Nucleus accumbens (tissue), 56 donors: ENCODE data around the gene ARL5C.
"Not testable (repeated sequence)": the region's sequence is repeated elsewhere in the genome, so short reads cannot be mapped to it uniquely, and the experiment has no call there.

ENCODE experiments used
- DNase-seq, 56 donors: peaks; one replicate each; lab custom pipeline; 2025; lab: John Stamatoyannopoulos, UW

Gene ARL5C

DNA sequence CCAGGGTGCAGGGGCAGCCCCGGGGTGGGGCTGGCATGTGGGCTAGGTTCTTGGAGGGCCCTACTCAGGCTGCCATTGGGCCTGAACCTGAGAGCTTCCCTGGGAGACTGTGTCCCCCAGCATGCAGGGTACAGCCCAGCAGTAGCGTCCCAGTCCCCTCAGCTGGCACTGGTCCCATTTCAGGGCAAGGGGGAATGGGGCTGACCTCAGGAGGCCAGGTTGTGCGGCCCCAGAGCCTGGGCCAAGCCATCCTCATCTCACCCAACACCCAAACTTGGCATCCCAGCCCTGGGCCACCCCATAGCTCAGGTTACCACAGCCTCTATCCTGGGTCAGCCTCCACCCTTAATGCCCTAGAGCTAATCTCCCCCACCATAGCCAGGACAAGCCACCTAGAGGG, 20.8 kb downstream of the ARL5C start:
- DNase-seq: no peak

DNA sequence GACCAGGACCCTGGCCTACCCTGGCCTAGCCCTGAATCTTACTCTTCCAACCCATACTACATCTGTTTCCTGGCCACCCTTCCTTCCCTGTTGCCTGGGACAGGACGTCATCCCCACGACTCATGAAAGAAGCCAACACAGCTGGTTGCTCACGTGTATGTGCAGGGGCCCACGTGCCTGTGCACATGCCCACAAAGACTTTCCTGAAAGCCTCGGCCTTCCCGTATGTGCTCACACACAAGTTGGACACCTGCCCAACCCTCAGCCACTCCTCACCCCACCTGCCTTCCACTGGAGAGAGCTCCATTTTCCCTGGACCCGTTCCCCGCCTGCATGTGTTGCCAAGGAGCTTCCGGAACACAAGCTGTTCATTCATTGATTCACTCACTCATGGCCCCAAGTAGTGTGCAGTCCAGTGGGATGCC, 21.5 kb downstream of the ARL5C start:
- peak in 8 of 56 donors; percentile 13 to 43 (median 30) for DNase-seq

DNA sequence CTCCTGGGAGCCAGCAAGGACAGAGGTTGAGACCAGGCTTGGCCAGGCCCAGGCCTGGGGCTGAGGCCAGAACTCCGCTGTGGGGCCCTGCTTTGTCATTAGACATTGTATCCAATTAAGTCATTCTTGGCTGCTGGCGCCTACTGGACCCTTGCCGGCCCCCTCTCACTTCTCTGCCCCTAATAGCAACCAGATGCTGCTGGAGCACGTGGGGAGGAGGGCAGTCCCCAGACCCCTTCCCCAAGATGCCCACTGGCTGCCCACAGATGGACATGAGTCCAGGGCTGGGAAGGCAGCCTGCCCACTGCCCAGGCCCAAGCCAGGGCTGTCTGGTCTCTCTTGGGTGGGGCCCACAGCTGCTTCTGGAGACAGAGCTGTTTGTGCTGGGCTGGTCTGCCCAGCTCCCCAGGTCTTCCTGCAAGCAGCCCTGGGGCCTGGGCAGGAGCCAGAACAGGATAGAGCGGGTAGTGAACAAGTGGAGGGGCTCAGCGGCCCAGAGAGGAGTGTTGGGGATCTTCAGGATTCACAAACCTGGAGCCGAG, 22.3 kb downstream of the ARL5C start:
- DNase-seq: peak in 2 of 56 donors; percentile 31 to 40

DNA sequence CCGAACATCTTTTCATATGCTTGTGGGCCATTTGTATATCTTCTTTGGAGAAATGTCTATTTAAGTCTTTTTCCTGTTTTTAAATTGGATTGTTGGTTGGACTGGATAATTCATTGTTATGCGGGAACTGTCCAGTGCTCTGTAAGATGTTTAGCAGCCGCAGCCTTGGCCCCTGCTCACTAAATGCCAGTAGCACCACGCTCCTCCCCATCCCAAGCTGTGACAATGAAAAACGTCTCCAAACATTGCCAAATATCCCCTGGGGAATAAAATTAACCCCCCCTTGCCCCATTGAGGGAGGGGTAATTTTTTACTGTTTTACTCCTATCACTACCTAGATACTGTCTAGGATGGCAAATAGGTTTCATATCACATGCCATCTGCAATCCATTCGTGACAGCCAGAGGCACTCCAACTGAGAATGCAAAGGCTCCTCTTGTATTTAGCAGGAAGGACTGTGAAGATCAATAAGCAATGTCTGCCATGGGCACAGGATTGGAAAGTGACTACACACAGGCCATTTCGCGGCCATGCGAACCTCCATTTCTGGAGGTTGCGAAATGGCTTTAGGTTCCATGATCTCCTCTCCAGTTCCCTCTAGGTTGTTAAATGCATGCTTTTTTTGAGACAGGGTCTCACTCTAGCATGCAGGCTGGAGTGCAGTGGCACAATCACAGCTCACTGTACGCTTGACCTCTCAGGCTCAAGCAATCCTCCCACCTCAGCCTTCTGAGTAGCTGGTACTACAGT, 23.9 kb downstream of the ARL5C start:
- no peak for DNase-seq

DNA sequence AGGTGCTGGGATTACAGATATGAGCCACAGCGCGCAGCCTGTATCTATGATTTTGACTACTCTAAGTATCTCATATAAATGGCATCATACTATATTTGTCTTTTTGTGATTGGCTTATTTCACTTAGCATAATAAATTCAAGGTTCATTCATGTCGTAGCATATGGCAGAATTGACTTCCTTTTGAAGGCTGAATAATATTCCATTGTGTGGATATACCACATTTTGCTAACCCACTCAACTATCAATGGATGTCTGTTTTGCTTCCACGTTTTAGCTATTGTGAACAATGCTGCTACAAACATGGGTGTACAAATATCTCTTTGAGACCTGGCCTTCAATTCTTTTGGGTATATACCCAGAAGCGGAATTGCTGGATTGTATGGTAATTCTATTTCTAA, 24.7 kb downstream of the ARL5C start:
- DNase-seq: no peak

DNA sequence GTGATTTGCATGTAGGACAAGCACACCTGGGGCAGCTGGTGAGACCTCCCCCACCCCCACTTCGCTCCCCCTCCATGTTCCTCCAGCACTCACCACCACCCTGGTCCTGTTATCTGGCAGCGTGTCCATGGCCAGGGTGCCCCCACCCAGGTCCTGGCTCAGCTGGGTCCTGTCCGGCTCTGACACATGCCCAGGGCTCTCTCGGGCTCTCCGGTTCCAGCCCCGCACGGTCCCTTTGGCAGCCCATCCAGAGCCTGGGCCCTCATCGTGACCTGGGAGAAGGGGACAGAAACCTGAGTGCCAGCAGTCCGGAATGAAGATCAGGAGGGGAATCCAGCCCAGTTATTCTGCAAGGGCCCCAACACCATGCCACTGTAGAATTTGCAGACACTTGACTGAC, 26.4 kb downstream of the ARL5C start:
- DNase-seq: no peak

DNA sequence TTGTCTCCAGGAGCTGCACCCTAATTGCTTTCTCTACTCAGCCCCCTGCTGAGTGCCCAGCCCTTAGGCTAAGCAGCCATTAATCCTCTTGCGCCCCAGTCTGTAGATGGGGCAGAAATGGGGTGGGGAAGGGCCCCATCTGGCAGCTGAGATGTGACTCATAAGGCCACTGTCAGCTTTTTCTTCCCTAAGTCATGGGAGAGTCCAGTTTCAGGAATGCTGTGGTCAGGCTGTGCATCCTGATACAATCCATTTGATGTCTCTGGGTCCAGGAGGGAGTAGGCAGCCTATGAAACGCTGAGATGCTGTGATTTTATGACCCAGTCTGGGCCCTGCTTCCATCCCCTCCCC, 26.8 kb downstream of the ARL5C start:
- DNase-seq: no peak

DNA sequence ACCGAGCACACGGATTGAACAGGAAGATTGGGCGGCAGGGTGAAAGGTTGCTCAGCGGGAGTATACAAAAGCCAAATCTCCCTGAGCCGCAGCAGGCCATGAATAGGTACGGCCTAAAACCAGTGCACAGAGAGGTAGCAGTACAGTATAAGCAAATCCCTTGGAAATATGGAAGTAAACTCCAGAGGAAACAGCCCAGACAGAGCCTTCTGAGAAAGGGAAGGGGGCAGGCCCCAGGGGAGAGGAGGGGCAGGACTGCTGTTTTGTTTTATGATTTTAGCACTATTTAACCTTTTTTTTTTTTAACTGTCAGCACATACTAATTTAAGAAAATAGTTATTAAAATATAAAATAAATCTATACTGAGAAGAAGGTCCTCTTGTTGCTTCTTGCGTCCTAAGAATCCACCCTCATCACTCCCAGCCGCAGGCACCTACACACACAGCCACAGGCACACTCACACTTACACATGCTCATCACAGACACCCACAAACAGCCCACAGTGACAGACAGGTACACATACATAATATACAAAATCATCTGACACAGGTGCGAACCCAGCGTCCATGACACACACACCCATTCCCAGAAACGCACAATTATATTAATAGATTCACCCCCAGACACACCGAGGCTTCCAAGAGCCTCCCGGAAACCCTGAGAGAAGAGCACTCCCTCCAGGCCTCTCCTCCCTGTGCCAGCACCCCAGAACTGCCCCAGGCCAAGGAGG, 27.4 kb downstream of the ARL5C start:
- peak in 3 of 56 donors; percentile 16 to 20 (median 19) for DNase-seq

DNA sequence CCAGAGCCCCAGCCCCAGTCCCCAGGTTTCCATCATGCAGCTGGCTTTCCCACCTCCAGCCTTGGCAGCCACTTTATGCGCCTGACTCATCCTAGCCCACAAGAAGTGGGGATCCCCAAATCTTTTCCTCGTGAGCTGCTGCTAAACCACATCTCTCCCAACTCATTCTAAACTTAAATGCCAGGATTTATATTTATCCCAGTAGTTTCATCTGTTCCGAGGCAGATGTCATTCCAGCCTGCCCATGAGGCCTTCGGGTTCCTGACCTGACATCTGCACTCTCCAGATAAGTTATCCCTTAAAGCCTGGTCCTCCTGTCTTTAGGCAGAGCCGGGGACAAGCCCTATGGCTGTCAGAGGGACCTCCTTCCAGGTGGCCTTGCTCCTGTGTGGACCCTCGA, 31.1 kb downstream of the ARL5C start:
- DNase-seq: no peak

DNA sequence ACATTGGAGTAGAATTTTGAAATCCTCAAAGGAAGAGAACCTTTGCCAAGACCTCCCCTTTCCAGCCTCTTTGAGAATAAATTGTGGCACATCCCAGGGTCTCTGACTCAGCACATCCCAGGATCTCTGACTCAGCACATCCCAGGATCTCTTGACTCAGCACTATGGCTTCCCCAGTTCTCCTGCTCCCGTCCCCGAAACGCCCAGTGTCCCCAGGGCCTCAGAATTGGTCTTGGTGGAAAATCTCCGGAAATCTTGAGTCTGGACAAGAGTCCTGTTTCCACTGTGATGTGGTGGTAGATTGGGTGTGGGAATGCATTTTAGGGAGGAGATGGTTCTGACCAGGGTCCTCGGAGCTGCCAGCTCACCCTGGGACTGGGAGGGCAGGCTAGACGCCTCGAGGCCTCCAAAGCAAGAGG, 33.8 kb downstream of the ARL5C start:
- DNase-seq: no peak

DNA sequence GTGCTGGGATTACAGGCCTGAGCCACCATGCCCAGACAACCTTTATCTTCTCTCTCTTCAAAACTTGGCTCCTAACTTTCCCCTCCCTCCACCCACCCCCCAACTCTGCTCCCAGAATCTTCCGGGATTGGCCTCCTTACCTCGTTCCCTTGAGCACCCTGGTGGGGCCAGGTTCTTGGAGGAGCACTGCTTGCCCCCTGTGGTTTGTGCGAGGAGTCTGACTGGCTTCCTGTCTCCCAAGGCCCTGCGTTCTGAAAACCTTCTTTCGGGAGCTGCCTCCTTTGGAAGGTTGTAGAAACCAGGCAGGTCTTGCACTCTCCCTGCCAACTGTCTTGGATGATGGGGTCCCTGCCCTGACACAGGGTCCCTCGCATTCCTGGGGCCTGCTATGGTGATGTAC, 34.3 kb downstream of the ARL5C start:
- no peak for DNase-seq

DNA sequence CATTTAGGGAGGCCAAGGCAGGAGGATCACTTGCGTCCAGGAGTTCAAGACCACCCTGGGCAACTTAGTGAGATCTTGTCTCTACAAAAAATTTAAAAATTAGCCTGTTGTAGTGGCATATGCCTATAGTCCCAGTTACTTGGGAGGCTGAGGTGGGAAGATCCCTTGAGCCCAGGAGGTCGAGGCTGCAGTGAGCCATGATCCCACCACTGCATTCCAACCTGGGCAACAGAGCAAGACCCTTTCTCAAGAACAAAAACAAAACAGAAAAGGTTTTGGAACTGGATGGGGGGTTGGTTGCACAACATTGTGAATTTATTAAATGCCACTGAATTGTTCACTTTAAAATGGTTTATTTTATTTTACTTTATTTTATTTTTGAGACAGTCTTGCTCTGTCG, 35.8 kb downstream of the ARL5C start:
- no peak for DNase-seq

DNA sequence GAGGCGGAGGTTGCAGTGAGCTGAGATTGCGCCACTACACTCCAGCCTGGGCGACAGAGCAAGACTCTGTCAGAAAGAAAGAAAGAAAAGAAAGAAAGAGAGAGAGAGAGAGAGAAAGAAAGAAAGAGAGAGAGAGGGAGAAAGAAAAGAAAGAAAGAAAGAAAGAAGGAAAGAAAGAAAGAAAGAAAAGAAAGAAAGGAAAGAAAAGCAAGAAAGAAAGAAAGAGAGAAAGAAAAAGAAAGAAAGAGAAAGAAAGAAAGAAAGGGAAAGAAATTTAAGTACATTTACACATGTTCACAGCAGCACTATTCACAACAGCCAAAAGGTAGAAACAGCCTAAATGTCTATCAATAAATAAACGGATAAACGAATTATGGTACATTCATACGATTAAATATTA, 36.4 kb downstream of the ARL5C start:
- DNase-seq: not testable (repeated sequence)

DNA sequence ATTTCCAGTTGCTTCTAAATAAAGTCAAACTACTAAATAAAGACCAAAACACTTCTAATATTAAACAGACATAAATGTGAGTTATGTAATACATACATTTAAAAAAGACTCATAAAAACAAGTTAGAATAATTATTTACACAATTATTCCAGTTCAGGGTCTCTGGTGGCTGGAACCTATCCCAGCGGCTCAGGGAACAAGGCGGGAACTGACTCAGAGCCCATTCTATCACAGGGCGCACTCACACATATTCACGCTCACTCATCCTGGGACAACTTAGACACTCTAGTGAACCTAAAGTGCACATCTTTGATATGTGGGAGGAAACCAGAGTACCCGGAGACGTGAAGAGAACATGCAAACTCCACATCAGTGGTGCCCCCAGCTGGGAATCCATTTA, 39.5 kb downstream of the ARL5C start:
- no peak for DNase-seq

DNA sequence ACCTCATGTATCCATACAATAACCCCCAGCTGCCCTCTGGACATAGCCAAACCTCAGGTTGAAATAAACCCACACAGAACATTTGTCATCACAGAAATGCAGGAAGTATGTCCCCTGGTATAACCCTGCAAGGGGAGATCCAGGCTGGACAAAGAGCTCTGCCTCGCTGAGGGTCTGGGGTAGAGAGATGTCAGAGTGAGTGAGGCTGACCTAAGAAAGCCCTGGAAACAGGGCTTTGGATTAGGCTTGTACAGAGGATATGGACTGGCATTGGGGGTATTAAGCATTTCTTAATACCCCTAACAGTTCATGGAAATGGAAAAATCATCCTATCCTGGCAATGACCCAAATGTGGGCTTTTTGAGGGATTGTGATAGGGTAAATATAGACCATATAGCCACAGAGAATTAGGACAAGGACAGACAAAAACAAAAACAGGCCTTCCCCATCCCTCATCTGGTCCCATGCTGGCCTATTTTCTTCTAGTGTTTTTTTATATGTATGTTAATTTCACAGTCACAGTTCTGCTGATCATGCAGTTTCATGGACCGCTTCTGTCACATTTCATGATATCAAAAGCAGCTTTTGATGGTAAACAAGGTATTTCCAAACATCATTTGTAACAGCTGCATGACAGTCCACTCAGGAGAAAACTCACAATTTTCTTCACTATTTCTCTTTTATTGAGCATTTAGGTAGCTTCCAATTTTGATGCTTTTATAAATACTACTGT, 40.7 kb downstream of the ARL5C start:
- DNase-seq: no peak

DNA sequence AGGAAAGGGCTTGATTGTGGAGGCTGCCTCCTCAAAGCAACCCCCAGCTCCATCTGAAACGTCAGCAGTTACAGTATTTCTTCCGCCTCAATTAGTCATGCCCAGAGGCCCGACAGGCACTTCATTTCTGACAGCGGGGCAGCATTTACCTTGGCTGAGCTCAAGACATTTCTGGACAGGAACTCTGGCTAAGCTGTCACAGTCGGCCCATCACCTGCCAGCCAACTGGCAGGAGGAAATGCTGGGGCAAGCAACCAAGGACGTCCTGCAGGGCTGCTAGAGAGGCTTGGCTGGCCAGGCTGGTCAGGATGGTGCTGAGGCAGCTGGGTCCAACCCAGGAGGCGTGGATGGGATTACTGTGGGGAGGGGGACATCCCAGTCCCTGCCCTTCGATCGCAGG, 42.3 kb downstream of the ARL5C start:
- DNase-seq: peak in 3 of 56 donors; percentile 15

DNA sequence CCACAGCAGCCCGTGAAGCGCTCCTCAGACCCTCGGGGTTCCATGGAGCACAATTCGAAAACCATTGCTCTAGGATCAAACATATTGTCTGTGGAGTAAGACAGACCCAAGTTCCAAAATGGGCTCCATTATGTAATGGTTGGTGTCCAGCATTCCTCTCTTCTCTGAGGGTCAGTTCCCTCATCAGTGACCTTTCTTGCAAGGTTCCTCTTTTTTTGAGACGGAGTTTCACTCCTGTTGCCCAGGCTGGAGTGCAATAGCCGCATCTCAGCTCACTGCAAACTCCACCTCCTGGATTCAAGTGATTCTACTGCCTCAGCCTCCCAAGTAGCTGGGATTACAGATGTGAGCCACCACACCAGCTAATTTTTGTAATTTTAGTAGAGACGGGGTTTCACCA, 43.0 kb downstream of the ARL5C start:
- no peak for DNase-seq

DNA sequence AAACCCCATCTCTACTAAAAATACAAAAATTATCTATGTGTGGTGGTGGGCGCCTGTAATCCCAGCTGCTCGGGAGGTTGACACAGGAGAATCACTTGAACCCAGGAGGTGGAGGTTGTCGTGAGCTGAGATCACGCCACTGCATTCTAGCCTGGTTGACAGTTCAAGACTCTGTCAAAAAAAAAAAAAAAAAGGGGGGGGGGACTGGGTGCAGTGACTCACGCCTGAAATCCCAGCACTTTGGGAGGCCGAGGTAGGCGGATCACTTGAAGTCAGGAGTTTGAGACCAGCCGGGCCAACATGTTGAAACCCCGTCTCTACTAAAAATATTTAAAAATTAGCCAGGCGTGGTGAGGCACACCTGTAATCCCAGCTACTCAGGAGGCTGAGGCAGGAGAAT, 44.0 kb downstream of the ARL5C start:
- not testable (repeated sequence) for DNase-seq

DNA sequence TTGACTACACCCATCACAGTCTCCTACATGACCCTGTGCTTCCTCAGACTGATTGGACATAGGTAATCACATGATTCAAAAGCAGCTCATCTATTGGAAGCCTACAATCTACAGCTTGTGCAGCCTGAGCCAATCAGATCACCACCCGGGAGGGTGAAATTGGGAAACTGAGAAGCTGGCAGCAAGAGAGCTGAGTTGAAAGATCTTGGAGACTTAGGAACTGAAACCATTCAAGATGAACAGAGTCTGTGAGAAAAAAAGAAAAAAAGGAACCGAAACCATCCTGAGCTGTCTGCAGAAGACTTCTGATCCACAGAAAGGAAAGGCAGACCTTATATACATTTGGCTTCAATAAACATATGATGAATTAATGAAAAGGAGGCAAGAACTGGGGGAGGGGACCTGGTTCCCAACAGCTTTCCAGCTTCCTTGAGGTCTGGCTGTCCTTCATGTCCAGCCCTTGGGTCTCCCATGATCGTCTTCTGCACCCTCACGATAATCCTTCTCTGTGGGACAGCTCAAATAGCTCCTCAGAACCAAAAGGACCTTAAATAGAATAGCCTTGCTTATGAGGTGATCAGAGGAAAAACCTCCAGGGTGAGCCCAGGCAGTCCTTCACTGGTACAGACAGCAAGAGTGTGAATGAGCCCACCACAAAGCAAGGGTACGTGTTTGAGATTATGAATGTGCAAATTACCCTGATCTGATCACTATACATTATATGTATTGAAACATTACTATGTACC, 47.1 kb downstream of the ARL5C start:
- peak in 4 of 56 donors; percentile 18 to 25 (median 18) for DNase-seq

DNA sequence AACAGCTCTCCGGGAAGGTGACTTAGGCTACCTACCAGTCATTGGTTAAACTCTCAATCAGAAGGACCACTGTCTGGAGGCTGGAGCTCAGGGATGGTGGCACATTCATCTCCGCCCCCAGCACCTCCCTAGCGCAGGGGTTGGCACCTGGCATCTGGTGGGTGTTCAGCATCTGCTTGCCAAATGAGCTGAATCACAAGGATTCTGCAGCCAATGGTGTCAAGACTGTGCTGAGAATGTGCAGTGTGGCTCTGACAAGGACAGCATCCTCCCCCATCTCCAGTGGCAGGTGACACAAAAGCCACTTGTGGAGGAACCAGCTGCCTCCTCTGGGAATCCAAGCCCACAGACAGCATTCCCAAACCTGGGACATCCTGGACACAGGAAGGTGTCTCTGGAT, 49.7 kb downstream of the ARL5C start:
- DNase-seq: peak in 26 of 56 donors; percentile 2 to 70 (median 32)
